SH-SY5Y (cell line): ENCODE data around the gene RAB34.

Source experiments
- GATA2 ChIP-seq: IDR thresholded peaks from 2 replicates; pipeline ENCODE4 v1.6.1; 2011; ENCODE audit warnings: mild to moderate bottlenecking, low read depth, low read length
- GATA3 ChIP-seq: IDR thresholded peaks from 2 replicates; pipeline ENCODE4 v1.6.1; 2011; ENCODE audit warnings: low read depth, mild to moderate bottlenecking, low read length, moderate library complexity

- TF ChIP-seq GATA3 (no peak), GATA2 (no peak)
These were observed 32.7 kb downstream of the RAB34 start for GRCh38 chr17:28684963-28685362.
